ENCODE measurements around the gene FSD1.
A peak's percentile ranks its signal among the peaks of the same experiment; 100 is the strongest.

DNA sequence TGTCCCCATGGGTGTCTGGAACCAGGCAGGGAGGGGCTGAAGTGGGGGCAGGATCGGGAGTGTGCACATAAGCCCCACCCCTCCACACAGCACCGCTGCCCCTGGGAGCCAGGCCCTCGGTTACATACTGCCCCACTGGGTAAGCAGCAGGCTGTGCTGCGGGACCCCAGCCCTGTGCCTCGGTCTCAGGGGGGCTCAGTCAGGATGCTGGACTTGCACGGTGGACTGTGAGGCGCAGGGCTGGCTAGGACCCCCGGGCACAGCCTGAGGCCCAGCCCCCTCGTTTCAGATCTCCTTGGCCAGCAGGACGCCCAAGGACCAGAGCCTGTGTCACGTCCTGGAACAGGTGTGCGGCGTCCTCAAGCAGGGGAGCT is 55.2 kb downstream of the FSD1 start:
- TF ChIP-seq, protein P1, sequence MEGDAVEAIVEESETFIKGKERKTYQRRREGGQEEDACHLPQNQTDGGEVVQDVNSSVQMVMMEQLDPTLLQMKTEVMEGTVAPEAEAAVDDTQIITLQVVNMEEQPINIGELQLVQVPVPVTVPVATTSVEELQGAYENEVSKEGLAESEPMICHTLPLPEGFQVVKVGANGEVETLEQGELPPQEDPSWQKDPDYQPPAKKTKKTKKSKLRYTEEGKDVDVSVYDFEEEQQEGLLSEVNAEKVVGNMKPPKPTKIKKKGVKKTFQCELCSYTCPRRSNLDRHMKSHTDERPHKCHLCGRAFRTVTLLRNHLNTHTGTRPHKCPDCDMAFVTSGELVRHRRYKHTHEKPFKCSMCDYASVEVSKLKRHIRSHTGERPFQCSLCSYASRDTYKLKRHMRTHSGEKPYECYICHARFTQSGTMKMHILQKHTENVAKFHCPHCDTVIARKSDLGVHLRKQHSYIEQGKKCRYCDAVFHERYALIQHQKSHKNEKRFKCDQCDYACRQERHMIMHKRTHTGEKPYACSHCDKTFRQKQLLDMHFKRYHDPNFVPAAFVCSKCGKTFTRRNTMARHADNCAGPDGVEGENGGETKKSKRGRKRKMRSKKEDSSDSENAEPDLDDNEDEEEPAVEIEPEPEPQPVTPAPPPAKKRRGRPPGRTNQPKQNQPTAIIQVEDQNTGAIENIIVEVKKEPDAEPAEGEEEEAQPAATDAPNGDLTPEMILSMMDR (IDR thresholded peaks at IDR 0.05 in 2 of 3, conservative IDR thresholded peaks at IDR 0.05 in 1 of 3; ENCODE audit: insufficient read depth in 2 of 3, low read depth in 1 of 3, low read length in 3 of 3), result no peak
- no peak for TF ChIP-seq NCOR1 (IDR thresholded peaks at IDR 0.05)
- peak; percentile 20; the same call in 1 of the 2 replicates for TF ChIP-seq POLR2A (conservative IDR thresholded peaks at IDR 0.05)
- TF ChIP-seq, protein P2, sequence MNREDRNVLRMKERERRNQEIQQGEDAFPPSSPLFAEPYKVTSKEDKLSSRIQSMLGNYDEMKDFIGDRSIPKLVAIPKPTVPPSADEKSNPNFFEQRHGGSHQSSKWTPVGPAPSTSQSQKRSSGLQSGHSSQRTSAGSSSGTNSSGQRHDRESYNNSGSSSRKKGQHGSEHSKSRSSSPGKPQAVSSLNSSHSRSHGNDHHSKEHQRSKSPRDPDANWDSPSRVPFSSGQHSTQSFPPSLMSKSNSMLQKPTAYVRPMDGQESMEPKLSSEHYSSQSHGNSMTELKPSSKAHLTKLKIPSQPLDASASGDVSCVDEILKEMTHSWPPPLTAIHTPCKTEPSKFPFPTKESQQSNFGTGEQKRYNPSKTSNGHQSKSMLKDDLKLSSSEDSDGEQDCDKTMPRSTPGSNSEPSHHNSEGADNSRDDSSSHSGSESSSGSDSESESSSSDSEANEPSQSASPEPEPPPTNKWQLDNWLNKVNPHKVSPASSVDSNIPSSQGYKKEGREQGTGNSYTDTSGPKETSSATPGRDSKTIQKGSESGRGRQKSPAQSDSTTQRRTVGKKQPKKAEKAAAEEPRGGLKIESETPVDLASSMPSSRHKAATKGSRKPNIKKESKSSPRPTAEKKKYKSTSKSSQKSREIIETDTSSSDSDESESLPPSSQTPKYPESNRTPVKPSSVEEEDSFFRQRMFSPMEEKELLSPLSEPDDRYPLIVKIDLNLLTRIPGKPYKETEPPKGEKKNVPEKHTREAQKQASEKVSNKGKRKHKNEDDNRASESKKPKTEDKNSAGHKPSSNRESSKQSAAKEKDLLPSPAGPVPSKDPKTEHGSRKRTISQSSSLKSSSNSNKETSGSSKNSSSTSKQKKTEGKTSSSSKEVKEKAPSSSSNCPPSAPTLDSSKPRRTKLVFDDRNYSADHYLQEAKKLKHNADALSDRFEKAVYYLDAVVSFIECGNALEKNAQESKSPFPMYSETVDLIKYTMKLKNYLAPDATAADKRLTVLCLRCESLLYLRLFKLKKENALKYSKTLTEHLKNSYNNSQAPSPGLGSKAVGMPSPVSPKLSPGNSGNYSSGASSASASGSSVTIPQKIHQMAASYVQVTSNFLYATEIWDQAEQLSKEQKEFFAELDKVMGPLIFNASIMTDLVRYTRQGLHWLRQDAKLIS (CRISPR knock-in tag; IDR thresholded peaks at IDR 0.05), result no peak
- TF ChIP-seq KAT7 (CRISPR knock-in tag; IDR thresholded peaks at IDR 0.05; ENCODE audit: borderline replicate concordance), result no peak
- no peak for TF ChIP-seq MIER1 (IDR thresholded peaks at IDR 0.05; ENCODE audit: low read depth)
- no peak for TF ChIP-seq SMARCC2 (IDR thresholded peaks at IDR 0.05; ENCODE audit: low read depth)
- TF ChIP-seq POLR2AphosphoS5 (IDR thresholded peaks at IDR 0.05; ENCODE audit: control insufficient read depth, insufficient read depth, low read depth, low read length), result peak; percentile 29; the same call in 1 of the 2 replicates
- no peak for TF ChIP-seq TAF1 (IDR thresholded peaks at IDR 0.05; ENCODE audit: control insufficient read depth, extremely low read depth, insufficient read depth, low read length, severe bottlenecking)
- TF ChIP-seq NFATC3 (IDR thresholded peaks at IDR 0.05), result no peak
- TF ChIP-seq HMG20A (CRISPR knock-in tag; conservative IDR thresholded peaks at IDR 0.05), result no peak
- TF ChIP-seq, protein P3, sequence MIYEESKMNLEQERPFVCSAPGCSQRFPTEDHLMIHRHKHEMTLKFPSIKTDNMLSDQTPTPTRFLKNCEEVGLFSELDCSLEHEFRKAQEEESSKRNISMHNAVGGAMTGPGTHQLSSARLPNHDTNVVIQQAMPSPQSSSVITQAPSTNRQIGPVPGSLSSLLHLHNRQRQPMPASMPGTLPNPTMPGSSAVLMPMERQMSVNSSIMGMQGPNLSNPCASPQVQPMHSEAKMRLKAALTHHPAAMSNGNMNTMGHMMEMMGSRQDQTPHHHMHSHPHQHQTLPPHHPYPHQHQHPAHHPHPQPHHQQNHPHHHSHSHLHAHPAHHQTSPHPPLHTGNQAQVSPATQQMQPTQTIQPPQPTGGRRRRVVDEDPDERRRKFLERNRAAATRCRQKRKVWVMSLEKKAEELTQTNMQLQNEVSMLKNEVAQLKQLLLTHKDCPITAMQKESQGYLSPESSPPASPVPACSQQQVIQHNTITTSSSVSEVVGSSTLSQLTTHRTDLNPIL (CRISPR knock-in tag; IDR thresholded peaks at IDR 0.05), result no peak
